T-helper 9 cell (primary cell): ENCODE results near the gene ENHO.
A peak's percentile ranks its signal among the peaks of the same experiment; 100 is the strongest.
"Not testable (repeated sequence)": the region's sequence is repeated elsewhere in the genome, so short reads cannot be mapped to it uniquely, and the experiment has no call there.

ENCODE experiments used
- DNase-seq: peaks from one replicate; pipeline ENCODE4 v3.0.0-alpha.2; 2020

The ENHO gene

GRCh38 chr9:34505370-34506120 lies 17.2 kb downstream of the ENHO start:
- no peak for DNase-seq

GRCh38 chr9:34503406-34503805 lies 19.4 kb downstream of the ENHO start:
- no peak for DNase-seq

- no peak for DNase-seq
These were observed 19.9 kb downstream of the ENHO start for GRCh38 chr9:34502891-34503290.

GRCh38 chr9:34502471-34502870 lies 20.3 kb downstream of the ENHO start:
- DNase-seq = no peak

GRCh38 chr9:34501889-34502425 lies 20.8 kb downstream of the ENHO start:
- DNase-seq = no peak

- no peak for DNase-seq
These were observed 21.4 kb downstream of the ENHO start for GRCh38 chr9:34501372-34501771.

- DNase-seq = peak; percentile 72
These were observed 22.0 kb downstream of the ENHO start for GRCh38 chr9:34500623-34501267.

- no peak for DNase-seq
These were observed 23.7 kb downstream of the ENHO start for GRCh38 chr9:34499076-34499475.

GRCh38 chr9:34498553-34498952 lies 24.2 kb downstream of the ENHO start:
- DNase-seq = no peak

GRCh38 chr9:34496149-34496712 lies 26.6 kb downstream of the ENHO start:
- no peak for DNase-seq

- DNase-seq = peak; percentile 19
These were observed 28.7 kb downstream of the ENHO start for GRCh38 chr9:34493972-34494535.

GRCh38 chr9:34492051-34492450 lies 30.7 kb downstream of the ENHO start:
- no peak for DNase-seq

- no peak for DNase-seq
These were observed 31.2 kb downstream of the ENHO start for GRCh38 chr9:34491596-34491995.

GRCh38 chr9:34490760-34491159 lies 32.0 kb downstream of the ENHO start:
- DNase-seq = no peak

- DNase-seq = no peak
These were observed 32.4 kb downstream of the ENHO start for GRCh38 chr9:34490360-34490759.

- DNase-seq = no peak
These were observed 36.2 kb downstream of the ENHO start for GRCh38 chr9:34486572-34486971.

GRCh38 chr9:34485822-34486221 lies 37.0 kb downstream of the ENHO start:
- no peak for DNase-seq

- no peak for DNase-seq
These were observed 38.1 kb downstream of the ENHO start for GRCh38 chr9:34484678-34485077.

- DNase-seq = not testable (repeated sequence)
These were observed 40.0 kb downstream of the ENHO start for GRCh38 chr9:34482746-34483145.

- DNase-seq = not testable (repeated sequence)
These were observed 41.2 kb downstream of the ENHO start for GRCh38 chr9:34481620-34482019.

GRCh38 chr9:34479431-34479866 lies 43.3 kb downstream of the ENHO start:
- no peak for DNase-seq

- DNase-seq = no peak
These were observed 45.2 kb downstream of the ENHO start for GRCh38 chr9:34477541-34477940.

- DNase-seq = no peak
These were observed 47.7 kb downstream of the ENHO start for GRCh38 chr9:34475097-34475496.
